ENCODE data around the gene SPEM2. TPM values are rescaled to one million over a fixed set of nuclear protein-coding genes. Genes with fewer than 3 reads are reported as not detected.

Gene SPEM2
- polyA plus RNA-seq, 1 of the 3 experiments (the other 2 are of a cell fraction): not detected

- CTCF ChIA-PET: interaction anchor here (0.6 to 1.7 kb wide), 4 partner anchors 102 to 438 kb away, joined by 3 to 4 read pairs (median 4); no protein-coding TSS in a partner anchor
- Histone ChIP-seq H3F3A (replicated peaks; ENCODE audit: insufficient read depth) (peaks cover 29% of the 10 kb centered on the region), H3K9ac (no peak overlapping the region), H3K4me2 (no peak overlapping the region), H3K27me3 (ENCODE audit: insufficient read depth) (no peaks in the 10 kb centered on the region), H3K36me3 (replicated peaks in 1 of 2; ENCODE audit: control insufficient read depth in 1 of 2, insufficient read depth in 2 of 2, low read length in 1 of 2) (peaks cover 0 to 10% of the 10 kb centered on the region in 2 experiments), H2AFZ (ENCODE audit: low read depth) (no peak overlapping the region), H3K4me1 (ENCODE audit: control insufficient read depth in 1 of 2, insufficient read depth in 2 of 2, low read depth in 1 of 2, low read length in 1 of 2) (peaks cover 5 to 9% of the 10 kb centered on the region in 2 experiments; a peak in 2 of 4 replicates), H3K27ac (ENCODE audit: low read depth in 2 of 2, low read length in 1 of 2) (no peak overlapping the region), H3K9me2 (no peaks in the 10 kb centered on the region), H4K20me1 (ENCODE audit: insufficient read depth) (no peaks in the 10 kb centered on the region), H3K4me3 (ENCODE audit: low read depth in 2 of 2, low read length in 1 of 2) (no peak overlapping the region), H3K79me2 (ENCODE audit: insufficient read depth) (peaks cover 32% of the 10 kb centered on the region), H3K9me3 (no peaks in the 10 kb centered on the region)
- TF ChIP-seq PBX3 (IDR thresholded peaks at IDR 0.05): no peak
- no peak for TF ChIP-seq YY1 (IDR thresholded peaks at IDR 0.05; ENCODE audit: low read depth)
- no peak for TF ChIP-seq RXRA (IDR thresholded peaks at IDR 0.05; ENCODE audit: borderline replicate concordance, low read depth)
- no peak for TF ChIP-seq GABPA (IDR thresholded peaks at IDR 0.05; ENCODE audit: low read depth)
- no peak for TF ChIP-seq MEF2A (IDR thresholded peaks at IDR 0.05; ENCODE audit: borderline replicate concordance, low read depth)
- POLR2A ChIA-PET: no interaction called here
- no peak for DNase-seq
- WGBS (ENCODE audit: low lambda C conversion rate): 82% methylated on average over 2 of the region's 2 CpGs
Observed at GRCh38 chr17:7398612-7399011, 26.8 kb upstream of the SPEM2 start.

- no peak for TF ChIP-seq TCF12 (IDR thresholded peaks at IDR 0.05)
- no peak for TF ChIP-seq USF1 (IDR thresholded peaks at IDR 0.05; ENCODE audit: borderline replicate concordance, low read depth)
- TF ChIP-seq CTCF (IDR thresholded peaks at IDR 0.05): no peak
- no peak for TF ChIP-seq CHD2 (IDR thresholded peaks at IDR 0.05; ENCODE audit: low read length, partially characterized antibody)
- no peak for TF ChIP-seq GABPA (IDR thresholded peaks at IDR 0.05; ENCODE audit: low read depth)
- no peaks in the 10 kb centered on the region for H3K9me2 ChIP-seq
- H3K27me3 ChIP-seq (ENCODE audit: insufficient read depth): no peaks in the 10 kb centered on the region
- H3K4me3 ChIP-seq (ENCODE audit: low read depth in 2 of 2, low read length in 1 of 2): peak overlapping the region; percentile 66 to 91
- peaks cover 0 to 10% of the 10 kb centered on the region in 2 experiments for H3K36me3 ChIP-seq (replicated peaks in 1 of 2; ENCODE audit: control insufficient read depth in 1 of 2, insufficient read depth in 2 of 2, low read length in 1 of 2)
- H4K20me1 ChIP-seq (ENCODE audit: insufficient read depth): peaks cover 11% of the 10 kb centered on the region; the same call in 1 of the 2 replicates
- peak overlapping the region; percentile 76 to 91 for H3K27ac ChIP-seq (ENCODE audit: low read depth in 2 of 2, low read length in 1 of 2)
- peaks cover 5 to 21% of the 10 kb centered on the region in 2 experiments; a peak in 2 of 4 replicates for H3K4me1 ChIP-seq (ENCODE audit: control insufficient read depth in 1 of 2, insufficient read depth in 2 of 2, low read depth in 1 of 2, low read length in 1 of 2)
- 26% methylated on average over 7 of the region's 16 CpGs for WGBS (ENCODE audit: low lambda C conversion rate)
- H3F3A ChIP-seq (replicated peaks; ENCODE audit: insufficient read depth): peaks cover 23% of the 10 kb centered on the region
- H3K4me2 ChIP-seq: peak overlapping the region; percentile 99
- no peak for DNase-seq
- CTCF ChIA-PET: interaction anchor here (0.6 to 2.6 kb wide), 7 partner anchors 10 to 1909 kb away, joined by 3 to 19 read pairs (median 4); partner anchors contain the start of gene SENP3
- no peaks in the 10 kb centered on the region for H3K9me3 ChIP-seq
- POLR2A ChIA-PET: interaction anchor here (1.0 to 1.5 kb wide), 8 partner anchors 9 to 284 kb away, joined by 3 to 13 read pairs (median 4); partner anchors contain the start of genes FGF11, NEURL4, PLSCR3 and TP53
- peak overlapping the region; percentile 68 for H3K9ac ChIP-seq
- peak overlapping the region; percentile 85; the same call in 1 of the 2 replicates for H2AFZ ChIP-seq (ENCODE audit: low read depth)
- H3K79me2 ChIP-seq (ENCODE audit: insufficient read depth): peaks cover 49% of the 10 kb centered on the region
Observed at GRCh38 chr17:7403043-7403726, 22.2 kb upstream of the SPEM2 start.
